ENCODE results near the gene KIAA0753. TPM values are rescaled to one million over a fixed set of nuclear protein-coding genes. Genes with fewer than 3 reads are reported as not detected.

KIAA0753 gene
- total and polyA plus RNA-seq, 2 experiments from 2014 or later: 6.9 to 20.5 TPM

GRCh38 chr17:6587310-6587709, 53.2 kb downstream of the KIAA0753 start:
- H3K79me2 ChIP-seq (ENCODE audit: insufficient read depth): no peaks in the 10 kb centered on the region
- H2AFZ ChIP-seq: no peak overlapping the region
- no peak for TF ChIP-seq EZH2 (IDR thresholded peaks at IDR 0.05; ENCODE audit: insufficient read depth, poor library complexity, severe bottlenecking)
- TF ChIP-seq EZH2phosphoT487 (IDR thresholded peaks at IDR 0.05; ENCODE audit: insufficient read depth, low read depth): no peak
- no peak overlapping the region for H3K27ac ChIP-seq
- H3K27me3 ChIP-seq (replicated peaks; ENCODE audit: insufficient read depth): no peaks in the 10 kb centered on the region
- peaks cover 36% of the 10 kb centered on the region for H3K4me1 ChIP-seq (ENCODE audit: insufficient read depth)
- peaks cover 29% of the 10 kb centered on the region for H3F3A ChIP-seq (ENCODE audit: insufficient read depth)
- H4K20me1 ChIP-seq (ENCODE audit: insufficient read depth): no peaks in the 10 kb centered on the region
- no peak overlapping the region for H3K4me2 ChIP-seq (ENCODE audit: unreplicated experiment)
- H3K9ac ChIP-seq: no peak overlapping the region
- no peaks in the 10 kb centered on the region for H3K9me3 ChIP-seq (ENCODE audit: low read depth)
- 99% methylated on average over 4 of the region's 4 CpGs for WGBS, 2 experiments (ENCODE audit: low coverage in 1 of 2, low lambda C conversion rate in 2 of 2, missing lambda C conversion rate in 2 of 2)
- H3K4me3 ChIP-seq: no peak overlapping the region
- H3K36me3 ChIP-seq (ENCODE audit: low read depth): peaks cover 43% of the 10 kb centered on the region
- no peaks in the 10 kb centered on the region for H3K9me2 ChIP-seq (ENCODE audit: insufficient read depth)
- in situ Hi-C loops (cut with MboI): no loop called here
- DNase-seq: no peak

- Histone ChIP-seq H3K9ac (no peak overlapping the region), H3K9me2 (ENCODE audit: insufficient read depth) (no peaks in the 10 kb centered on the region), H3K36me3 (ENCODE audit: low read depth) (peaks cover 54% of the 10 kb centered on the region), H3K27ac (no peak overlapping the region), H3K4me1 (ENCODE audit: insufficient read depth) (no peaks in the 10 kb centered on the region), H3K9me3 (ENCODE audit: low read depth) (no peaks in the 10 kb centered on the region), H3K79me2 (ENCODE audit: insufficient read depth) (no peaks in the 10 kb centered on the region), H3K27me3 (replicated peaks; ENCODE audit: insufficient read depth) (no peaks in the 10 kb centered on the region), H3F3A (ENCODE audit: insufficient read depth) (peaks cover 10% of the 10 kb centered on the region; the same call in 1 of the 2 replicates), H4K20me1 (ENCODE audit: insufficient read depth) (no peaks in the 10 kb centered on the region), H2AFZ (no peak overlapping the region), H3K4me2 (ENCODE audit: unreplicated experiment) (no peak overlapping the region), H3K4me3 (no peak overlapping the region)
- DNase-seq: no peak
- TF ChIP-seq EZH2phosphoT487 (IDR thresholded peaks at IDR 0.05; ENCODE audit: insufficient read depth, low read depth) (no peak), EZH2 (IDR thresholded peaks at IDR 0.05; ENCODE audit: insufficient read depth, poor library complexity, severe bottlenecking) (no peak)
- WGBS, 2 experiments (ENCODE audit: low coverage in 1 of 2, low lambda C conversion rate in 2 of 2, missing lambda C conversion rate in 2 of 2): 98 to 99% methylated on average over 4 of the region's 4 CpGs
- in situ Hi-C loops (cut with MboI): no loop called here
These were observed 57.1 kb downstream of the KIAA0753 start for GRCh38 chr17:6583411-6583810.

- no peaks in the 10 kb centered on the region for H4K20me1 ChIP-seq (ENCODE audit: insufficient read depth)
- H3F3A ChIP-seq (ENCODE audit: insufficient read depth): peaks cover 27% of the 10 kb centered on the region
- DNase-seq: no peak
- no peaks in the 10 kb centered on the region for H3K27me3 ChIP-seq (replicated peaks; ENCODE audit: insufficient read depth)
- H3K9me2 ChIP-seq (ENCODE audit: insufficient read depth): no peaks in the 10 kb centered on the region
- no peak overlapping the region for H3K27ac ChIP-seq
- no peak overlapping the region for H3K4me3 ChIP-seq
- H3K4me2 ChIP-seq (ENCODE audit: unreplicated experiment): no peak overlapping the region
- no peaks in the 10 kb centered on the region for H3K9me3 ChIP-seq (ENCODE audit: low read depth)
- 87 to 91% methylated on average over 9 of the region's 9 CpGs for WGBS, 2 experiments (ENCODE audit: low coverage in 1 of 2, low lambda C conversion rate in 2 of 2, missing lambda C conversion rate in 2 of 2)
- H3K36me3 ChIP-seq (ENCODE audit: low read depth): peaks cover 45% of the 10 kb centered on the region
- H3K4me1 ChIP-seq (ENCODE audit: insufficient read depth): peaks cover 5% of the 10 kb centered on the region
- no peak overlapping the region for H2AFZ ChIP-seq
- H3K79me2 ChIP-seq (ENCODE audit: insufficient read depth): no peaks in the 10 kb centered on the region
- no peak for TF ChIP-seq EZH2 (IDR thresholded peaks at IDR 0.05; ENCODE audit: insufficient read depth, poor library complexity, severe bottlenecking)
- no peak for TF ChIP-seq EZH2phosphoT487 (IDR thresholded peaks at IDR 0.05; ENCODE audit: insufficient read depth, low read depth)
- H3K9ac ChIP-seq: no peak overlapping the region
- in situ Hi-C loops (cut with MboI): no loop called here
These were observed 59.9 kb downstream of the KIAA0753 start for GRCh38 chr17:6580625-6581024.

- 84 to 85% methylated on average over 6 of the region's 6 CpGs for WGBS, 2 experiments (ENCODE audit: low coverage in 1 of 2, low lambda C conversion rate in 2 of 2, missing lambda C conversion rate in 2 of 2)
- Histone ChIP-seq H3K36me3 (ENCODE audit: low read depth) (peaks cover 26% of the 10 kb centered on the region), H3K4me3 (no peak overlapping the region), H3K4me1 (ENCODE audit: insufficient read depth) (peaks cover 21% of the 10 kb centered on the region), H3K4me2 (ENCODE audit: unreplicated experiment) (no peak overlapping the region), H2AFZ (no peak overlapping the region), H3K27ac (no peak overlapping the region), H3K9me3 (ENCODE audit: low read depth) (no peaks in the 10 kb centered on the region), H3K27me3 (replicated peaks; ENCODE audit: insufficient read depth) (no peaks in the 10 kb centered on the region), H3K9me2 (ENCODE audit: insufficient read depth) (no peaks in the 10 kb centered on the region), H3K9ac (no peak overlapping the region), H4K20me1 (ENCODE audit: insufficient read depth) (no peaks in the 10 kb centered on the region), H3K79me2 (ENCODE audit: insufficient read depth) (no peaks in the 10 kb centered on the region), H3F3A (ENCODE audit: insufficient read depth) (peaks cover 46% of the 10 kb centered on the region)
- in situ Hi-C loops (cut with MboI): no loop called here
- TF ChIP-seq EZH2 (IDR thresholded peaks at IDR 0.05; ENCODE audit: insufficient read depth, poor library complexity, severe bottlenecking) (no peak), EZH2phosphoT487 (IDR thresholded peaks at IDR 0.05; ENCODE audit: insufficient read depth, low read depth) (no peak)
- no peak for DNase-seq
These were observed 62.0 kb downstream of the KIAA0753 start for GRCh38 chr17:6578491-6578890.
